Muscle of back (tissue), 11 donors: ENCODE measurements around the gene UBE2V1. TPM values are rescaled to one million over a fixed set of nuclear protein-coding genes. Genes with fewer than 3 reads are reported as not detected.

Experiments
- DNase-seq, 3 donors: peaks; one replicate each; pipeline versions ENCODE4 v3.0.0 to v3.0.0-alpha.2; 2013
- polyA plus RNA-seq, 10 donors: library from polyadenylated mRNA; unstranded; fragments of 120-200 nt; gene quantifications; one replicate each; pipeline ENCODE4 v1.2.1, GENCODE V29; 2013; ENCODE audit not compliant: insufficient read length in 10 of 10

UBE2V1 gene
- polyA plus RNA-seq, 10 donors: 95.0 to 130 (median 121) TPM

DNA sequence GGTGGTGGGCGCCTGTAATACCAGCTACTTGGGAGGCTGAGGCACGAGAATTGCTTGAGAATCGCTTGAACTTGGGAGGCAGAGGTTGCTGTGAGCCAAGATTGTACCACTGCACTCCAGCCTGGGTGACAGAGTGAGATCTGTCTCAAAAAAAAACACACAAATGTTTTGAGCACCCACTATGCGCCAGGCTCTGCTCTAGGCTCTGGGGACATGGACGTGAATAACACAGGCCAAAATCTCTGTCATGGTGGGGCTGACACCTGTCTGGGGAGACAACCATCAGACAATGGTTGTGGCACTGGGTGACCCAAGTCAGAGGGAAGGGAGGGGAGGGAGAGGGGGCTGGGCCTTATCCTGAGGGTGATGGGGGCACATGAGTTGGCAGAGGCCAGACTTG is 62.7 kb downstream of the UBE2V1 start:
- DNase-seq: no peak

GRCh38 chr20:50049442-50050026 is 63.4 kb downstream of the UBE2V1 start:
- no peak for DNase-seq

DNA sequence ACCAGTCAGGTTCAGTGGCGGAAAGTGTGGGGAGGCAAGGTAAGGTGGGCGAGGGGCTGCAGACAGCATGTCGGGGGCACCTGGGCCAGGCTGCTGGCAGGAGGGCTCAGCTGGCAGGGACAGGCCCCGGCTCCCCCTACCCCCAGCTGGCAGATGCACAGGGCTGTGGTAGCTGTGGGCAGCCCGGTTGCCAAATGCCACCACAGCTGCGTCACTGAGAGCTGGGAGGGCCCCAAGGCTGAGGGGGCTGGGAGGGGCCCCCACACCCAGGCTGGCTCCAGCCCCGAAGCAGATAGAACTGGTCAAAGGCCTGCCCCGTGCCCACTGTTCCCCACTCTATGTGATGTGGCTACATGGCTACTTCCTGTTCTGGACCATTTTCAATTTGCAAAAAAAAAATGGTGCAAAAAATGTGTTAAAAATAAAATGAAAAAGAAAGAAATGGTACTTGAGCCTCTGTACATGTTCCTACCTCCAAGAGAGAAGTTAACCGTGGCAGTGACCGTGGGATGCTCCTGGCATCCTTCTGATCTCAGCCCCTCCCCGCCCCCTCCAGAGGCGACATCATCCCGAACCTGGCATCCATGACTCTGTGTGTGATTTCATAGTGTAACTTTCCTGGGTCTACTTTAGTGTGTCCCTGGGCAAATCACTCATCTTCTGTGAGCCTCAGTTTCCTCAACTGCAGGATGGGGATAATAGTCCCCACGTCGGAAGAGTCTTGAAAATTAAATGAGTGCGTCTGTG is 64.4 kb downstream of the UBE2V1 start:
- peak in 1 of 3 donors; percentile 45 for DNase-seq

DNA sequence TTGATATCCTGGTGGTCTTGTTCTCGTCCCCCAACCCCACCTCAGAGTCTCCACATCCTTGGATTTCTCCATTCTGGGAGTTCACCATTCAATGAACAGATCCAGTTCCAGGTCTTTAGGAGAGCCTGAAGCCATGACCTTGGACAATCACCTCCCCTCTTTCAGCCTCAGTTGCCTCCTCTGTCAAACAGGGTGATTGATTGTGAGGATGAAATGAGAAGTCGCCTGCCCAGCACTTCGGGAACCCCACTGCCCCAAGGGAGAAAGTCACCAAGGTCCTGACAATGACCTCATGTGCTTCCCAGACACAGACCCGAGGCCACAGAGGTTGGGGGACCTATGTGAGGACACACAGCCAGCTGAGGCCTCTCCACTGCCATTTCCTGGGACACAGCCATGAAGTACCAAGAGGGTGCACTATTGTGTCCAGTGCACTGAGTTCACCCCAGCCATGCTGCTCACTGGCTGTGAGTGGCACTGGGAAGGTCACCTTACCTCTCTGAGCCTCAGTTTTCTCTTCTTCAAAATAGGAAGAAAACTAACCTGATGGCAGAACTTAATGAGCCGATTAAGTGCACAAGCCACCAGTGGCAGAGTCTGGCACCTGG is 68.5 kb downstream of the UBE2V1 start:
- DNase-seq: no peak

GRCh38 chr20:50043573-50044352 is 69.2 kb downstream of the UBE2V1 start:
- no peak for DNase-seq

GRCh38 chr20:50042370-50043313 is 70.3 kb downstream of the UBE2V1 start:
- DNase-seq: no peak

DNA sequence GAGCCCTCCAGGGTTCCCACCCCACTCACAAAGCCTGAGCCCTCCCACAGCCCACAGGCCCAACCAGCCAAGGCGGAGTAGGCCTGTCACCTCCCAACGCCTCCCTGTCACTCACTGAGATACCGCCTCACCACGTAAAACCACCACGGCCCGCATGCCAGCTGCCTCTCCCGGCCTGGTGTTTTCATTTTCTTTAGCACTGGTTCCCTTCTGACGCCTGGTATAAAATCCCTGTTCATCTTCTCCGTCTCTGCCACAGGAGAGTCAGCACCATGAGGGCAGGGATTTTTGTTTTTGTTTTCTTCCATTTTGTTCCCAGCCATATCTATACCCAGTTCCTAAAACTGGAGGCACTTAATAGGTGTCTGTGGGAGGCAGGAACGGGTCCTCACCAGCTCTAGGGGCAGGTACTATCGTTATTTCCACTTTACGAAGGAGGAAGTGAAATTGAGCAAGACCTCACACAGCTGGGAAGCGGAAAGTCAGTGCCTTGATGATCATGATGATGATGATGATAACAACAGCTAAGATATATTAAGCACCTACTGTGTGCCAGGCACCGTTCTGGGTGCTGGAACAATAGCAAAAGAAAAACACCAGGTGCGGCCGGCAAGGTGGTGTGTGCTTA is 71.6 kb downstream of the UBE2V1 start:
- no peak for DNase-seq

GRCh38 chr20:50040432-50041245 is 72.3 kb downstream of the UBE2V1 start:
- no peak for DNase-seq

DNA sequence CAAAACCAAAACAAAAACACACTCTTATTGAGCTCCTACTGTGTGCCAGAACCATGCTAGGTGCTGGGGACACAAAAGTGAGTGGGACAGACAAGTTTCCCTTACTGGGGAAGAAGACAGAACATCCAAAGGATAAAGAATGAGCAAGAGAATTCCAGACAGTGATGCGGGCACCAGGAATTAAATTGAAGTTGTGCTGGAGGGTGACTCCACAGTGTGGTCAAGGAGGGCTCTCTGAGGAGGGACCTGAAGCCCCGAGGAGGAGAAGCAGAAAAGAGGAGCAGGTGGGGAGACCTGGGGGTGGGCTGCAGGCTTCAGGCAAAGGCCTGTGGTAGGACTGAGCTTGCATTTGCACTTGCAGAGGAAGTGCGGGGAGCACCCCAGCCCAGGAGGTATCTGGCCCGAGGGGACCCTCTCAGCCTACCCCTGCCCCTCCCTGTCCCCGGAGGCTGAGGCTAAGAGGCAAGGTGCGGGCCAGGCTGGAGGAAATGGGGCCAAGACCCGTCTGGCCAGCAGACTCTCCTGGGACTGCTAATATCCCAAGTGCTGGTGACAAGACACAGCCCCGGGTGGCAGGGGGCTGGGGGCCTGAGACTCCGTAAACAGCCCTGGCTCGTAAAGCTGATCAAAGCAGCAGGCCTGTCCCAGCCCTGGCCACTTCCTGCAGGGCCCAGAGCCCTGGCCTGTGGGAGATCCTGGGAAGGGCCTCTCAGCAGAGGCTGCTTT is 73.1 kb downstream of the UBE2V1 start:
- no peak for DNase-seq

DNA sequence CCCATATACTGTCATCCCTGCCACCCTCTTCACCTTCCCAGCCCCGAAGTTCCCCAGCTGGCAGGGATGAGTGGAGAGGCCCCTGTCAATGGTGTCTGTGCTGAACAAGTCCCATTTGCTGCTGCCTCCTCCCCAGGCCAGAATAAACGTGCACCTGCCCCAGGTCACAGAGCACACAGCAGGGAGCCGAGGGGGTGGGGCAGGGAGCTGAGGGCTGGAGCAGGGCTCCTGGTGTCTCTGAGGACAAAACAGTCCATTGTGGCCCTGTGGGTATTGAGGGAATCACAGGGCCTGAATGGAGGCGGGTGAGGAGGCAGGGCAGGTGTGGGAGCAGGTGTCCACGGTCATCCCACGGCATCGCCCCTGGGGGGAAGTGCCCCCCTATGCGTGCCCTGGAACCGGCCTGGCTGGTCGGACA is 74.4 kb downstream of the UBE2V1 start:
- no peak for DNase-seq

DNA sequence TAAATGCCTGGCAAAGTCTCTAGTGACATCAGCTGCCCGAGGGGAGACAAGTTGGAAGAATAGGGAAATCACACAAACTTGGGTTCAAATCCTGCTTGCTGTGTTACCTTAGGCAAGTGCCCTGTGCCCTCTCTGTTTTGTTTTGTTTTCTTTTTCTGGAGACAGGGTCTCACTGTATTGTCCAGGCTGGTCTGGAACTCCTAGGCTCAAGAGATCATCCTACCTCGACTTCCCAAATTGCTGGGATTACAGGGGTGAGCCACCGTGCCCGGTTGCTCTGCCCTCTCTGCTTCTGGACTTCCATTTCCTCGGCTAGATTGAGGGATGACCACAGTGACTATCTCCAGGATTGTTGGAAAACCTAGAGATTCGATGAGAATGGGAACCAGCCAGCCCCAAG is 74.8 kb downstream of the UBE2V1 start:
- DNase-seq: no peak

GRCh38 chr20:50037575-50037974 is 75.4 kb downstream of the UBE2V1 start:
- no peak for DNase-seq

- DNase-seq: no peak
These were observed 75.8 kb downstream of the UBE2V1 start for GRCh38 chr20:50037123-50037522.

GRCh38 chr20:50036703-50037102 is 76.2 kb downstream of the UBE2V1 start:
- no peak for DNase-seq

DNA sequence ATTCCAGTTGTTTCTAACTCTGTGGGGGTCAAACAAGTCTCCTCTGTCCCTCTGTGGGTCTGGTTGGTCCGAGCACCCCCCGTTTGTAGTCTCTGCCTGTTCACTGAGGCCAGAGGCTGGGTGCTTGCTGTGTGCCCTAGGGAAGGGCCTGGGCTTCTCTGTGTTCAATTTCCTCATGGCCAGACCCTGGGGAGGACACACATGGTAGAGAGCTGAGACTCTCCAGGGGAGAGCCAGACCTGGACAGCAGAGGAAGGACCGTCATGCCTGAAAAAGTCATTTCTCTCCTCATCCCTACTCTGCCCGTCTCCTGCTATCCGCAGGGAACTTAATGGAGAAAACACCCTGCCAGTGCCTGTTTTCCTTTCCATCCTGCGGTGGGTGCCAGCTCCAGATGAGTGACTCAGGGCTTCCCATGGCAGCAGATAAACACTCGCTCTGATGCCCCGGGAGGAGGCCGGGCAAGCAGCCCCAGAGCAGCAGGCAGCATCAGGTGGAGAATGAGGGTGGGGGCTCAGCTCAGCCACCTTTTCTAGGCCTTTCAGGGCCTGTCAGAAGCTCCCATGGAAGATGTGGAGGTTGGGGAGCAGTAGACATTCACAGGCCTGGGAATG is 78.3 kb downstream of the UBE2V1 start:
- DNase-seq: peak in 1 of 3 donors; percentile 55

DNA sequence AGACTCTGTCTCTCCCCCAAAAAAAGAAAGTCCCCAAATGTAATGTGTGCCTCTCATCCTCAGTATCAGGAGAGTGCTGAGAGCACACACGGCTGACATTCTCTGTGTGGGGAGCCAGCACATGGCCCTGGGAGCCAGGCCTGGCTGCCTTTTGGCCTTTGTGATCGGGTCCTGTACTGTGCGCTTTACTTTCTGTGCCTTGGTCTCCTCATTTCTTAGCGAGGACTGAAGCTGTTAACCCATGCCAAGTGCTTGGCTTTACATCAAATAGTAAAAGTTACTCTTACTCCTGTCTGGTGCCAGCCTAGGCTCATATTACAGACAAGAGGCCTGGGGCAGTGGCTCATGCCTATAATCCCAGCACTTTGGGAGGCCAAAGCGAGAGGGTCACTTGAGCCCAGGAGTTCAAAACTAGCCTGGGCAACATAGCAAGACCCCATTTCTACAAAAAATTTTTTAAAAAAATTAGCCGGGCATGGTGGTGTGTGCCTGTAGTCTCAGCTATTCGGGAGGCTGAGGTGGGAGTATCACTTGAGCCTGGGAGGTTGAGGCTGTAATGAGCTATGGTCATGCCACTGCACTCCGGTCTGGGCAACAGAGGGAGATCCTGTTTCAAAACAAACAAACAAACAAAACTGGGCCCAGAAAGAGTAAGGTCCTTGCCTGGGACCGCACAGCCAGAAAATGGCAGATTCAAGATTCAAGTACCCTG is 79.8 kb downstream of the UBE2V1 start:
- no peak for DNase-seq
